Omental fat pad (tissue), 4 donors: ENCODE data around the gene CSF2. TPM values are rescaled to one million over a fixed set of nuclear protein-coding genes. Genes with fewer than 3 reads are reported as not detected.

ENCODE experiments used
- ATAC-seq: fragments of 150-250 bp; one replicate; pipeline ENCODE4 v1.9.1; 2016; ENCODE audit warnings: mild to moderate bottlenecking, moderate library complexity; ENCODE audit not compliant: low FRiP score
- DNase-seq: peaks from one replicate; pipeline ENCODE4 v3.0.0-alpha.2; 2019; ENCODE audit warnings: low spot score
- total RNA-seq, 4 donors: library from RNA; depleted of rRNA; stranded (reverse); fragments of >200 nt; gene quantifications; one replicate each; pipeline ENCODE4 v1.1.0, GENCODE V29; 2016
- TF ChIP-seq, protein P1 (sequence below), 3 donors: fragments of 450-650 bp; IDR thresholded peaks; one replicate each; pipeline ENCODE4 v1.5.1; 2016 to 2017; ENCODE audit warnings: antibody characterized with exemption in 3 of 3, mild to moderate bottlenecking in 3 of 3, moderate library complexity in 2 of 3

The CSF2 gene
- total RNA-seq, 4 donors from 2014 or later, result not detected

DNA sequence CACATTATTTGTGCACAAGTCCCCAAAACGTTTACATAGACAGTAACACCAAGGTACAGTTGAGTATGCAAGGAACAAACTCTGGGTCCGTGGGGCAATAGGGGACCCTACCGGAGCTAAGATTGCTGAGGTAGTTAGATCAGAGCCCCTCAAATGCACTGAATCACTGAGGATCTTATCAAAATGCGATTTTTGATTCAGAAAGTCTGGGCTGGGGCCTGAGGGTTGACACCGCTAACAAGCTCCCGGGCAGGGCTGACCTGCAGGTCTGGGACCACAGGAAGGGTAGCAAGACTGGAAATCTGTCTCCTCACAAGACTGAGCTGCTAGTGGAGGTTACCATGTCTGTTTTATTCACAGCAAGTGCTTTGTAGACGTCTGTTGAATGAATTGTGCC, 14.9 kb upstream of the CSF2 start:
- TF ChIP-seq, protein P1, sequence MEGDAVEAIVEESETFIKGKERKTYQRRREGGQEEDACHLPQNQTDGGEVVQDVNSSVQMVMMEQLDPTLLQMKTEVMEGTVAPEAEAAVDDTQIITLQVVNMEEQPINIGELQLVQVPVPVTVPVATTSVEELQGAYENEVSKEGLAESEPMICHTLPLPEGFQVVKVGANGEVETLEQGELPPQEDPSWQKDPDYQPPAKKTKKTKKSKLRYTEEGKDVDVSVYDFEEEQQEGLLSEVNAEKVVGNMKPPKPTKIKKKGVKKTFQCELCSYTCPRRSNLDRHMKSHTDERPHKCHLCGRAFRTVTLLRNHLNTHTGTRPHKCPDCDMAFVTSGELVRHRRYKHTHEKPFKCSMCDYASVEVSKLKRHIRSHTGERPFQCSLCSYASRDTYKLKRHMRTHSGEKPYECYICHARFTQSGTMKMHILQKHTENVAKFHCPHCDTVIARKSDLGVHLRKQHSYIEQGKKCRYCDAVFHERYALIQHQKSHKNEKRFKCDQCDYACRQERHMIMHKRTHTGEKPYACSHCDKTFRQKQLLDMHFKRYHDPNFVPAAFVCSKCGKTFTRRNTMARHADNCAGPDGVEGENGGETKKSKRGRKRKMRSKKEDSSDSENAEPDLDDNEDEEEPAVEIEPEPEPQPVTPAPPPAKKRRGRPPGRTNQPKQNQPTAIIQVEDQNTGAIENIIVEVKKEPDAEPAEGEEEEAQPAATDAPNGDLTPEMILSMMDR (IDR thresholded peaks at IDR 0.05), result no peak
- ATAC-seq (no peak), DNase-seq (no peak)

DNA sequence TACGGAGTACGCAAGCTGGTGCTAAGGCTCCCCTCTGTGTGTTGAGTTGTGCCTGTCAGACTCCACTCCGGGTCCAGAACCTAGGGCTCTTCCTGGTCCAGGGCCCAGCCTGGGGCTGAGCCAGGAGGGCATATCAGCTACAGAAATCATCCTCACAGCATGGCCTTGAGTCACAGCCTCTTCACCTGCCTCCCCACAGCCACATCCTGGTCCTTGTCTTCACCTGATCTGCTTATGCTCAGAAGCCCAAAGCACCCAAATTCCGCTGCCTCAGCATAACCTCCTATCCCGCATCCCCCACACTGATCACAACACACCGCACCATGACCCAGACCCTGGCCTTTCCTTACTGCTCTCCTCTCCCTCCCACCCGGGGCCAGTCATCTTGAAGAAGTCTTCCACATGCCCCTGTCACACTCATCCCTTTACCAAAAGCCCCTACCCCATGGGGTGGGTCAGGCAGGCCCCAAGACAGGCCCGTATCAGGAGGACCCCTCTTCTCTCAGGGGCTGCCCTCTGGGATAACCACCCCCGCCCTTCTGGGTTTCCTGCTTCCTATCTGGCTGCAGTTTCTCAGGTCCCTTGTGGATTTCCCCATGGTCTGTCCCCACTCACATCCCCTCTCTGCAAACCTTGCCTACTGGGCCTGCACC, 14.4 kb upstream of the CSF2 start:
- DNase-seq (peak; percentile 14), ATAC-seq (no peak)
- TF ChIP-seq, protein P1 (IDR thresholded peaks at IDR 0.05), result no peak

DNA sequence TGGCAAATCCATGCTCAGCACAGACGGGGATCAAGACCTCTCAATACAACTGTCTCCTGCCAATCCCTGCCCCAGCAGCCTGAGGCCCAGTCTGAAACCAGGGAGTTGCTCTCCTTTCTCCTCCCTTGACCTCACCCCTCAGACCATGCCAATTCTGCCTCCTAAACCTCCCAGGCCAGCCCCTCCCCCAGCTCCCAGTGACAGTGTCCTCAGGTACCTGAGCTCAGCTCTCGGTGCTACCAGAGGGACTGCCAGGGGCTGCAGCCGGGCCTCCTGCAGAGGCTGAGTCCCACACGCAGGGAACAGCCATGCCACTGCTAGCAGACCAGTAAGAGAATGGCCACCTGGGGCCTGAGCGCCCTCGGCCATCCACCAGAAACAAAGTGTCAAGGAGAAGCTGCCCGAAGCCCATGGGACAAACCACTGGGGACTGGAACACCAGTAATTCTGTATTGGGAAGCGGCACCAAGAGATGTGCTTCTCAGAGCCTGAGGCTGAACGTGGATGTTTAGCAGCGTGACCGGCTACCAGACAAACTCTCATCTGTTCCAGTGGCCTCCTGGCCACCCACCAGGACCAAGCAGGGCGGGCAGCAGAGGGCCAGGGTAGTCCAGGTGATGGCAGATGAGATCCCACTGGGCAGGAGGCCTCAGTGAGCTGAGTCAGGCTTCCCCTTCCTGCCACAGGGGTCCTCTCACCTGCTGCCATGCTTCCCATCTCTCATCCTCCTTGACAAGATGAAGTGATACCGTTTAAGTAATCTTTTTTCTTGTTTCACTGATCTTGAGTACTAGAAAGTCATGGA, 13.7 kb upstream of the CSF2 start:
- TF ChIP-seq, protein P1 (IDR thresholded peaks at IDR 0.05), result no peak
- DNase-seq, result peak; percentile 11
- no peak for ATAC-seq

DNA sequence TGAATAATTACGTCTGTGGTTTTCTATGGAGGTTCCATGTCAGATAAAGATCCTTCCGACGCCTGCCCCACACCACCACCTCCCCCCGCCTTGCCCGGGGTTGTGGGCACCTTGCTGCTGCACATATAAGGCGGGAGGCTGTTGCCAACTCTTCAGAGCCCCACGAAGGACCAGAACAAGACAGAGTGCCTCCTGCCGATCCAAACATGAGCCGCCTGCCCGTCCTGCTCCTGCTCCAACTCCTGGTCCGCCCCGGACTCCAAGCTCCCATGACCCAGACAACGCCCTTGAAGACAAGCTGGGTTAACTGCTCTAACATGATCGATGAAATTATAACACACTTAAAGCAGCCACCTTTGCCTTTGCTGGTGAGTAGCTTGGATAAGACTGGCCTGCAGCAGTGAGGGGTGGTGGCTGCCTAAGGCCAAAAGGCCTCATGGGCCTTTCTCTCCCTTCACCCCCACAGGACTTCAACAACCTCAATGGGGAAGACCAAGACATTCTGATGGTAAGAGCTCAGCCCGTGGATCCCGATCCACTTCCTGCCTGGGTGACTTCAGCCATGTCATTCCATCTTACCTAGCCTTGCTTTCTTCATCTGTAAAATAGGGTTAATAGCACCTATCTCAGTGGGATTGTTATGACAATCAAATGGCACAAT, 13.0 kb upstream of the CSF2 start, which contains the start of gene IL3:
IL3 (plus strand) TSS at position 155 of the 661 bp plus-strand sequence; CDS start at position 207, 52 bp downstream.
- ATAC-seq (no peak), DNase-seq (peak; percentile 7)
- TF ChIP-seq, protein P1 (IDR thresholded peaks at IDR 0.05), result no peak

DNA sequence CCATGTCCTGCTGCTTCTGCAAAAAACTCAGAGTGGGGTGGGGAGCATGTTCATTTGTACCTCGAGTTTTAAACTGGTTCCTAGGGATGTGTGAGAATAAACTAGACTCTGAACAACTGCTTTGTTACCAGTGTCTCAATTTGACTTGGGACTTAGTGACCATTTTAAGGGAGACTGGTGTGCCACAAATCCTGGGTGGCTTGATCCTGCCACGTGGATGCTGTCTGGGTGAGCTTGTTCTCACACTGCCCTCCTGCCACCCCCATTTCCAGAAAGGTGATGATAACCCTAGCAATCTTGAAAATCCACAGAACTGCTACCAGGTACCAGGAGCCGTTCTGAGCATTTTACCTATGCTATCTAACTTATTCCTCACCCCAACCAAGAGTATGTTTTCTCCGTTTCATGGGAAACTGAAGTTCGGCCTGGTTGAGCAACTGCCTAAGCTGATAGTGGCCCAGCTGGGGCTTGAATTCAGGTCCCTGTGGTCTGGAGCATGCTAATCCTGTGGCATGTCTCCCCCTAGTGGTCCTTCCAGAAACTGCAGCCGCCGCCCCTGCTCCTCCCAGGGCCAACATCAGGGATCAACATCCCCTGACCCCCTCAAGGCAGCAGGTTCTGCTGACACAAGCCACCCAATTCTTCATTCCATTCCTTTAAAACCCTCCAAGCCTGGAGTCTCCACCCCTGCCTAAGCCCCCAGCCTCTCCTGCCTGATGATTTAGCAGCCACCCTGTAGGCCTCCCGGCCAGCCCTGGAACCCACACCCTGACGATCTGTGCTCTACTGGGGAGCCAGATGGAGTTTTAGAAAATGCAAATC, 10.3 kb upstream of the CSF2 start:
- TF ChIP-seq, protein P1 (IDR thresholded peaks at IDR 0.05), result peak in 2 of 3 donors; percentile 8 to 65
- DNase-seq (peak; percentile 80), ATAC-seq (no peak)

DNA sequence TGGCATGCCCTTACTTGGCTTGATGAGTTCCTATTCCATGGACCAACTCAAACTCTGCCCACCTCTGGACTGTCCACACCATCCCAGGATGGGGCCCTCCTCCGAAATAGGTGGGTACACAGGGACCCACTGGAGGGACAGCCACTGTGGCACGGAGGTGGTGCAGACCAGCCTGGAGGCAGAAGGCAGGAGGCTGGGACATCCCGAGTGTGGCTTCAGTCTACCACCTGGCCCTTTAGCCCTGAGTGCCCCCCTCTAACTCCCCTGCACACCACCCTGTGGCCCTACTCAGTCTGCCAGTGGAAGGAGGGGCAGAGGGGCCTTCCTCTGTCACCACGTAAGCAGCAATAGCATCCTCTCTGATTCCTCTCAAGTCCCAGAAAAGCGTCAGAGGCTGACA, 9.4 kb upstream of the CSF2 start:
- no peak for DNase-seq
- TF ChIP-seq, protein P1 (IDR thresholded peaks at IDR 0.05), result no peak
- no peak for ATAC-seq
